ENCODE measurements around the gene CTDSPL2. TPM values are rescaled to one million over a fixed set of nuclear protein-coding genes. Genes with fewer than 3 reads are reported as not detected.
"Not testable (repeated sequence)": the region's sequence is repeated elsewhere in the genome, so short reads cannot be mapped to it uniquely, and the experiment has no call there.

CTDSPL2 gene
- total RNA-seq, 1 experiment from 2014 or later, result 55.0 TPM

- TF ChIP-seq EZH2 (IDR thresholded peaks at IDR 0.05; ENCODE audit: low read depth), result no peak
- TF ChIP-seq, protein P1, sequence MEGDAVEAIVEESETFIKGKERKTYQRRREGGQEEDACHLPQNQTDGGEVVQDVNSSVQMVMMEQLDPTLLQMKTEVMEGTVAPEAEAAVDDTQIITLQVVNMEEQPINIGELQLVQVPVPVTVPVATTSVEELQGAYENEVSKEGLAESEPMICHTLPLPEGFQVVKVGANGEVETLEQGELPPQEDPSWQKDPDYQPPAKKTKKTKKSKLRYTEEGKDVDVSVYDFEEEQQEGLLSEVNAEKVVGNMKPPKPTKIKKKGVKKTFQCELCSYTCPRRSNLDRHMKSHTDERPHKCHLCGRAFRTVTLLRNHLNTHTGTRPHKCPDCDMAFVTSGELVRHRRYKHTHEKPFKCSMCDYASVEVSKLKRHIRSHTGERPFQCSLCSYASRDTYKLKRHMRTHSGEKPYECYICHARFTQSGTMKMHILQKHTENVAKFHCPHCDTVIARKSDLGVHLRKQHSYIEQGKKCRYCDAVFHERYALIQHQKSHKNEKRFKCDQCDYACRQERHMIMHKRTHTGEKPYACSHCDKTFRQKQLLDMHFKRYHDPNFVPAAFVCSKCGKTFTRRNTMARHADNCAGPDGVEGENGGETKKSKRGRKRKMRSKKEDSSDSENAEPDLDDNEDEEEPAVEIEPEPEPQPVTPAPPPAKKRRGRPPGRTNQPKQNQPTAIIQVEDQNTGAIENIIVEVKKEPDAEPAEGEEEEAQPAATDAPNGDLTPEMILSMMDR (conservative IDR thresholded peaks at IDR 0.05), result no peak
- POLR2A ChIA-PET (ENCODE audit: unreplicated experiment), result interaction anchor here (0.7 kb wide), 1 partner anchor 42 kb away, joined by 5 read pairs; no protein-coding TSS in a partner anchor
- H3K36me3 ChIP-seq (ENCODE audit: low read depth), result no peaks in the 10 kb centered on the region
- no peaks in the 10 kb centered on the region for H3K9me2 ChIP-seq (ENCODE audit: insufficient read depth)
- no peak for DNase-seq
- no peaks in the 10 kb centered on the region for H3F3A ChIP-seq (ENCODE audit: insufficient read depth, low read depth)
- intact Hi-C loops (cut with micrococcal nuclease; ENCODE audit: unreplicated experiment), result no loop called here
- no TSS peak for BruUV-seq (replicated peaks)
- no peaks in the 10 kb centered on the region for H3K27me3 ChIP-seq (ENCODE audit: insufficient read depth, low read depth)
- no peak overlapping the region for H3K4me2 ChIP-seq
- CTCF ChIA-PET, result interaction anchor here (0.6 kb wide), 1 partner anchor 313 kb away, joined by 3 read pairs; no protein-coding TSS in a partner anchor
- H2AFZ ChIP-seq, result no peak overlapping the region
- no peaks in the 10 kb centered on the region for H3K9me3 ChIP-seq (ENCODE audit: insufficient read depth, low read depth)
- H3K4me3 ChIP-seq, result no peak overlapping the region
- no peaks in the 10 kb centered on the region for H4K20me1 ChIP-seq (ENCODE audit: insufficient read depth)
- no peak overlapping the region for H3K27ac ChIP-seq
- peaks cover 66% of the 10 kb centered on the region for H3K79me2 ChIP-seq (ENCODE audit: low read depth)
- no peaks in the 10 kb centered on the region for H3K4me1 ChIP-seq (replicated peaks; ENCODE audit: insufficient read depth)
Measured at GRCh38 chr15:44447772-44448376, 20.4 kb downstream of the CTDSPL2 start.

DNA sequence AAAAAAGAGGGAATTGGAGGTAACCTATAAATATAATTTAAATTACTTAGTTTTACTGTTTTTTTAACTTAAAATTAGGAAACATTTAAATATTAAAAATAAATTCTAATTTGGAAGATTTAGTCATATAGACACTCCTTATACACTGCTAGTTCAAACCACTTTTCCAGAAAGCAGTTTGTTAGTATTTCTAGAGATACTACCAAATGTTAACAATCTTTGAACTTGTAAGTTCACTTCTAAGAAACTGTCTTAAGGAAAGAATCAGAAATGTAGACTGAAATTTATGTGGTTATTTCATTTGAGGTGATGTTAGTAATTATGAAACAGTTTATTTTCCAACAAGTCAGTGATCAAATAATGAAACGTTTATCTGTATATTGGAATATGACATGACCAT lies 22.7 kb downstream of the CTDSPL2 start:
- POLR2A ChIA-PET (ENCODE audit: unreplicated experiment), result no interaction called here

GRCh38 chr15:44453578-44454283 lies 26.3 kb downstream of the CTDSPL2 start:
- H3K9me3 ChIP-seq (ENCODE audit: insufficient read depth, low read depth); POLR2A ChIA-PET (ENCODE audit: unreplicated experiment); BruUV-seq (replicated peaks); H2AFZ ChIP-seq; H3F3A ChIP-seq (ENCODE audit: insufficient read depth, low read depth); H3K4me3 ChIP-seq; H3K36me3 ChIP-seq (ENCODE audit: low read depth); H3K4me1 ChIP-seq (replicated peaks; ENCODE audit: insufficient read depth); H3K4me2 ChIP-seq; H3K9me2 ChIP-seq (ENCODE audit: insufficient read depth); H3K27ac ChIP-seq; DNase-seq; intact Hi-C loops (cut with micrococcal nuclease; ENCODE audit: unreplicated experiment); H4K20me1 ChIP-seq (ENCODE audit: insufficient read depth); H3K27me3 ChIP-seq (ENCODE audit: insufficient read depth, low read depth); CTCF ChIA-PET: not testable (repeated sequence)
- peaks cover 60% of the 10 kb centered on the region for H3K79me2 ChIP-seq (ENCODE audit: low read depth)

More for the DNA sequence above, 22.7 kb downstream of the CTDSPL2 start:
- H3K4me3 ChIP-seq, result no peak overlapping the region
- no TSS peak for BruUV-seq (replicated peaks)
- CTCF ChIA-PET, result no interaction called here
- H3K36me3 ChIP-seq (ENCODE audit: low read depth), result no peaks in the 10 kb centered on the region
- DNase-seq, result no peak
- TF ChIP-seq, protein P1 (conservative IDR thresholded peaks at IDR 0.05), result no peak
- TF ChIP-seq EZH2 (IDR thresholded peaks at IDR 0.05; ENCODE audit: low read depth), result no peak
- no peaks in the 10 kb centered on the region for H3K9me3 ChIP-seq (ENCODE audit: insufficient read depth, low read depth)
- peaks cover 59% of the 10 kb centered on the region for H3K79me2 ChIP-seq (ENCODE audit: low read depth)
- intact Hi-C loops (cut with micrococcal nuclease; ENCODE audit: unreplicated experiment), result no loop called here
- no peaks in the 10 kb centered on the region for H3K4me1 ChIP-seq (replicated peaks; ENCODE audit: insufficient read depth)
- H3K27ac ChIP-seq, result no peak overlapping the region
- no peak overlapping the region for H2AFZ ChIP-seq
- H3K4me2 ChIP-seq, result no peak overlapping the region
- no peaks in the 10 kb centered on the region for H3K27me3 ChIP-seq (ENCODE audit: insufficient read depth, low read depth)
- no peaks in the 10 kb centered on the region for H4K20me1 ChIP-seq (ENCODE audit: insufficient read depth)
- no peaks in the 10 kb centered on the region for H3F3A ChIP-seq (ENCODE audit: insufficient read depth, low read depth)
- no peaks in the 10 kb centered on the region for H3K9me2 ChIP-seq (ENCODE audit: insufficient read depth)
